ENCODE results near the gene KRTCAP2.

- no peak for TF ChIP-seq CTCF (IDR thresholded peaks at IDR 0.05)
- no peak for TF ChIP-seq POLR2A (IDR thresholded peaks at IDR 0.05)
These were observed 1.0 kb downstream of the KRTCAP2 start for GRCh38 chr1:155171836-155172731.
